VCaP (cell line): ENCODE results near the gene TIMMDC1.
"Not testable (repeated sequence)": the region's sequence is repeated elsewhere in the genome, so short reads cannot be mapped to it uniquely, and the experiment has no call there.

Experiments used
- H3K27ac ChIP-seq: fragments of 450-650 bp; 2 replicates; pipeline ENCODE4 v1.5.1; 2017
- TF ChIP-seq, protein P1 (sequence below): fragments of 450-650 bp; conservative IDR thresholded peaks from 2 replicates; pipeline ENCODE4 v1.5.1; 2017; ENCODE audit warnings: mild to moderate bottlenecking, moderate library complexity

Gene TIMMDC1

DNA sequence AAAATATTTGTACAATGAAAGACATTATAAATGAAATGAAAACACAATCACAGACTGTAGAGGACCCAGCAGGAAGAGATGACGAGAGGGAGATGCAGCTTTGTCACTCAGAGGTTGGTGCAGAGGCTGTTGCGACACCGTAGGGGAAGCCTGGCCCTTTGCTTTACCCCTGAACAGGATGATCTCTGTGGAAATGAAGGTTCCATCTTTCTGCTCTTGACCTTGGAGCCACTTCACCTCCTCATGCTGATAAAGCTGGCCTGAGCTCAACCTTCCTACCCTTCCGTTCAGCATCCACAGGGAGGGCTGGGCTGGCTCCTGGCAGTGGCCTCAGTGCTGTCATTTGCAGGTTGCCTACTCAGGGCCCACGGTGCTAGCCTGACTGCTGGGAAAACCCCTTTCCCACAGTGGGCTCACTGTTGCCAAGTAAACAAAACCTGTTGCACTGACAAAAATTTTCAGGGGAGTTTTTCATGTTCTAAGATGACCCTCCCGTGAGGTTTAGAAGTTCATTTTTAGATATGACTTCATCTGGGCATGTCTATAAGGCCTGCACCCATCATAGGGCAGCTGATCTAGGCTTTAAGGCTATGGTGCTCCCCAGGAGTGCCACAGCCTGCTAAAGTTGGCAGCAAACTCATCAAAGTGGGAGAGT lies 64.1 kb downstream of the TIMMDC1 start:
- TF ChIP-seq, protein P1, sequence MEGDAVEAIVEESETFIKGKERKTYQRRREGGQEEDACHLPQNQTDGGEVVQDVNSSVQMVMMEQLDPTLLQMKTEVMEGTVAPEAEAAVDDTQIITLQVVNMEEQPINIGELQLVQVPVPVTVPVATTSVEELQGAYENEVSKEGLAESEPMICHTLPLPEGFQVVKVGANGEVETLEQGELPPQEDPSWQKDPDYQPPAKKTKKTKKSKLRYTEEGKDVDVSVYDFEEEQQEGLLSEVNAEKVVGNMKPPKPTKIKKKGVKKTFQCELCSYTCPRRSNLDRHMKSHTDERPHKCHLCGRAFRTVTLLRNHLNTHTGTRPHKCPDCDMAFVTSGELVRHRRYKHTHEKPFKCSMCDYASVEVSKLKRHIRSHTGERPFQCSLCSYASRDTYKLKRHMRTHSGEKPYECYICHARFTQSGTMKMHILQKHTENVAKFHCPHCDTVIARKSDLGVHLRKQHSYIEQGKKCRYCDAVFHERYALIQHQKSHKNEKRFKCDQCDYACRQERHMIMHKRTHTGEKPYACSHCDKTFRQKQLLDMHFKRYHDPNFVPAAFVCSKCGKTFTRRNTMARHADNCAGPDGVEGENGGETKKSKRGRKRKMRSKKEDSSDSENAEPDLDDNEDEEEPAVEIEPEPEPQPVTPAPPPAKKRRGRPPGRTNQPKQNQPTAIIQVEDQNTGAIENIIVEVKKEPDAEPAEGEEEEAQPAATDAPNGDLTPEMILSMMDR = no peak
- no peak overlapping the region for H3K27ac ChIP-seq

DNA sequence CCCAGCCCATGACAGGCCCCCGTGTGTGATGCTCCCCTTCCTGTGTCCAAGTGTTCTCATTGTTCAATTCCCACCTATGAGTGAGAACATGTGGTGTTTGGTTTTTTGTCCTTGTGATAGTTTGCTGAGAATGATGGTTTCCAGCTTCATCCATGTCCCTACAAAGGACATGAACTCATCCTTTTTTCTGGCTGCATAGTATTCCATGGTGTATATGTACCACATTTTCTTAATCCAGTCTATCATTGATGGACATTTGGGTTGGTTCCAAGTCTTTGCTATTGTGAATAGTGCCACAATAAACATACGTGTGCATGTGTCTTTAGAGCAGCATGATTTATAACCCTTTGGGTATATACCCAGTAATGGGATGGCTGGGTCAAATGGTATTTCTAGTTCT lies 65.0 kb downstream of the TIMMDC1 start:
- H3K27ac ChIP-seq = not testable (repeated sequence)

DNA sequence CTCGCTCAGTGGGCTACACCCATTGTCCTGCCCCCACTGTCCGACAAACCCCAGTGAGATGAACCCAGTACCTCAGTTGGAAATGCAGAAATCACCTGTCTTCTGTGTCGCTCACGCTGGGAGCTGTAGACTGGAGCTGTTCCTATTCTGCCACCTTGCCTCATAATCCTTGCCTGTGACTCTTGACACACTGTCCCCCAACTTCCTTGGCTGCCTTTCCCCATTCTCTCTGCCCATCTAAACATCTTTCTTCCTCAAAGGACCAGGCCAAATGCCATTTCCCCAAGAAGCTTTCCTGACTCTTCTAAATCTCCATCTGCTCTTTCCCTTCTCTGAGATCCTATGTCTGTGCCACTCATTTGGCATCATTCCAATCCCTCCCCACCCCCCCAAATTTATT lies 70.8 kb downstream of the TIMMDC1 start:
- H3K27ac ChIP-seq = no peak overlapping the region
- TF ChIP-seq, protein P1 = no peak

DNA sequence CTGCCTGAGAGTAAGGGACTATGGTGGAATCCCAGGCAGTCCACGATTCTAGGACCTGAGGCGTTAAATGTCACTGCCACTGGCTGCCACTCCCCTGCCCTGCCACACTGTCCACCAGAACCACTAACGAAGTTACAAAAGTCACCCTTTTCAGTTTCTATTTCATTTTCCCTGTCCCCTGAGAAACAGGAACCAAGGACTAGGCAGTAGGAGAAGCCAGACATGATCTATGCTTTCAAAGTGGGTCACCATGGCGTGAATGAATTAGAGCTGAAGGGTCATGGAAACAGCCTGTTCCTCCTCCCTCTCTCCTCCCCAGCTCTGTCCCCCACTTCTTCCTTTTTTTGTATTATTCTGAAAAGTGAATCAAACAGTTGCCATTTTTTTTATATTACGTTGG lies 71.9 kb downstream of the TIMMDC1 start:
- TF ChIP-seq, protein P1 = no peak
- no peak overlapping the region for H3K27ac ChIP-seq

DNA sequence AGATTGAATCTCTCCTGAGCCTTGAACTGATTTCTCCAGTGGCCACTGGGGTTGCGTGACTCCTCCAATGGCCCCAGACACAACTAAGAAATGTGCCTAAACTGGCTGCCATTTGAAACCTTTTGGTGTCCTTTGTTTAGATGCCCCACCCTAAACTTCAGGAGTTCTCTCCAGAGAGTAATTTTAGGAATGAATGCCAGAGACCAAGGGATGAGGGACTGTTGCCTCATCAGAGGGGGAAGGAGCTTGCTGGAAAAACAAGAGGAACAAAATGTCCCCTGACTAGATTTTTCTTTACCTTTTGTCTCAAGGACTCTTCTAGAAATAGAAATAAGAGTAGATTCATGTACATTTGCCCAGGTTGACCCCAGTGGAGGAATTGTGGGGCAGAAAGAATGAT lies 72.9 kb downstream of the TIMMDC1 start:
- TF ChIP-seq, protein P1 = no peak
- H3K27ac ChIP-seq = no peak overlapping the region

DNA sequence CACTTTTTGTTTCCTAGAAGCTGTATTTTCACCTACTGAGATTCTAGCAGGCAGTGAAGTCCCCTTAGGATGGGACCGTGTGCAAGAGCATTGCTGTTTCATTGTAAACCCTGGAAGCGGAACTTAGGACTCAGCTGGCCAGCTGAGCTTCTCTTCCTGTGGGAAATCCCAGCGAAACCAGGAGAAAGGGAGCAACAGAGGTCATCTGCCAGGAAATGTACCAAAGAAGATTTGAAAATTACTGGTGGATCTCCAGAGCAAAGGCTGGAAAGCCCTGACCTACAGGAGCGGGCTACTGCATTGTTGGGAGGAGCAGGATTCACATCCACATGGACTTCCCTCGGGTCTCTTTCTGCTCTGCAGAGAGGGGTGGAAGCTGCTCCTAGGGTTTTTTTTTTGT lies 73.3 kb downstream of the TIMMDC1 start:
- H3K27ac ChIP-seq = no peak overlapping the region
- TF ChIP-seq, protein P1 = no peak
